ENCODE results near the gene TMEM40.
"Not testable (repeated sequence)": the region's sequence is repeated elsewhere in the genome, so short reads cannot be mapped to it uniquely, and the experiment has no call there.

The TMEM40 gene

DNA sequence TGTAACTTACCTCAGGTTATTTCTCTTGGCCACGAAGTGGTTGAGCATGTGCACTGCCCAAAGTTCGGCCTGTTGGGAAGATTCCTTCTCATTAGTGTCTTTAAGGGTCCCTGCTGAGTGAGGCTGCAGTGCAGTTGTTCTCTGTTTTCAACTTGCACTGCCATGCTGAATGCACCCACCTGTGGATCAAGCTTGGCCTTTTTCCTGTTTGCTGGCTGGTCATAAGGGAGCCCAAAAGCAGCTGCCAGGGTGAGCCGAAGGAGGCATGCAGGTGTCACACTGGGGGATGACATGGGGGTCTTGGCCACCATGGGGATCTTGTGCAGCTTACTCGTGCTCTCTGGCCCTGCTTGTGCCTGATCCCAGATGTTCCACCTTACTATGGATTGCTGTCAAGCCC lies 49.0 kb downstream of the TMEM40 start:
- no peak for DNase-seq

DNA sequence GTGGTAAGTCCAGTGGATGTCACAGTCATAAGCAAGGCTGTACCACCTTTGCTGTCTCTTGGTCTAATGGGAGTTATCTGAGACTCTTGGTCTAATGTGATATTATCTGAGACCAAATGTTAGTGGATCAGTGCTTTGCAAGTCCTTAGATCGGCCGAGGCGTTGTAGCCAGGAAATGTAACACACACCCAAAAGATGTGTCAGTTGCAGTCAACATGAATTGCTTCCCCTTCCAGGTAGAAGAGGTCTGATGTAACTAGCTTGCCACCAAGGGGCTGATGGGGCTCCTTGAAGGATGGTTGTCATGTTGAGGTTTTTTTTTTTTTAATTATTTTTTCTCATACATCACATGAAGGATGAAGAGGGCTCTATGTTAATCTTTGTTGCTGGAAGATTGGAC lies 49.7 kb downstream of the TMEM40 start:
- DNase-seq: no peak

DNA sequence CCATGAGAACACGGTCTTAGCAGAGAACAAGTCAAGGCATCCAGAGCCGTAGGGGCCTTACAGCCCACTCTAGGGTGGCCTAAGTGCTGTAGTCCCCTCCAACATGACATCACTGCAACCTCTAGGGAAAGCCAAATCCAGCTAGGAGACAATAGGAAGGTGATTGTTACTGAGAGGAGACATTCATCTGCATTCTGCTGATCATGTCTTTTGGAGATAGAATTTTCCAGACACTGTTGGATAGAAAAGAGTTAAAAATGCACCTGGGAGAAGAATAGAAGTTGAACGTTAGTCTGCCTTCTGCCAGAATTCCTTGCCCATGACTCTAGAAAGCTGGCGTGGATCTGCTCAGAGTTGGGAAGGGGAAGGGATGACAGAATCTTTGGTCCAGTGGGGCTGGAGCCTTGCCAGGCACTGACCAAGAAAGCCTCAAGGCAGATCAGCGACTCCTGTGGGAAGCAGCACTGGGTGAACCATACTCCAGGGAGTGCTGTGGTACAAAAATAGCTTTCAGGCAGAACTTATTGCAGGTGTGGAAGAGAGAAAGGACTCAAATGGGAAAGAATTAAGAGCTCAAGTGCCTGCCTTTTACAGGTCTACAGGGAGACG lies 50.4 kb downstream of the TMEM40 start:
- no peak for DNase-seq

DNA sequence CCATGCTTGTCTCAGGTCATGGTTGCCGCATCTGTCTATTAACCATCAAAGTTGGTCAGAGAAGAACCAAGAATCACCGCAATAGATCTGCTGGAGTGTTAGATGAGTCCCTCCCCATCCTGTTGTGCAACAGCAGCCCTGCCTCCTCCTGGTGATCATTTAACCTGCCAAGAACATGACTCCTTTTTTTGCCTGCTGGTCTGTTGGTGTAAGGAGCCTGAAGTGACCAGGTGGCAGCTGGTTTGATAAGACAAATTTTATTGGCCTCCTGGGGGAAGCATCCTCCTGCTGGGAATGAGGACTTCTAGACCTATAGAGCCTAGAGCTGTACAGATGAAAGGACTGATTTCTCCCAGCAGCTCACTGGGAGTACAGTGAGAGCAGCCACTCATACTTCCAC lies 51.6 kb downstream of the TMEM40 start:
- no peak for DNase-seq

DNA sequence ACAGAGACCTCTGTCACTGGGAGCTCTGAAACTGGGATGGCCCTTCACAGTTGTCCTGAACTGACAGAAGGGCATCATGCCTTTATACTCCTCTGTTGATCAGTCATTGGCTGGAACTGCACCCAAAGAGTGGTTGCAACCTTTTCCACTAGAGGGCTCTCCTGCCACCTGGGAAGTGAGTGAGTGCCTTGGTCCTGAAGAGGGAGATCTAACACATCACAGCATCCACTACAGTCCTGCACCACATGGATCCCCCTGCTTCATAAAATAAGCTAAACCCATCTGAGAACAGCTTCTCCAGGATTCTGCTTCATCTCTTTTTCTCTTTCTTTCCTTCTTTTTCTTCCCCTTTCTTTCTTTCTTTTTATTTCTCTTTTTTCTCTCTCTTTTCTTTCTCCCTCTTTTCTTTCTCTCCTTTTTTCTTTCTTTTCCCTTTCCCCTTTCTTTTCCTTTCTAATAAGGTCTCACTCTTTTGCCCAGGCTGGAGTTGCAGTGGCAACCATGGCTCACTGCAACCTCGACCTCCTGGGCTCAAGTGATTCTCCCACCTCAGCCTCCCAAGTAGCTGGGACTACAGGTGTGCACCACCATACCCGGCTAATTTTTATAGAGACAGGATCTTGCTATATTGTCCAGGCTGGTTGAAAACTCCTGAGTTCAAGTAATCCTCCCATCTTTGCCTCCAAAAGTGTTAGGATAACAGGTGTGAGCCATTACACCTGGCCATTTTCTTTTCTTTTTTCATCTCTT lies 52.4 kb downstream of the TMEM40 start:
- peak; percentile 24 for DNase-seq

DNA sequence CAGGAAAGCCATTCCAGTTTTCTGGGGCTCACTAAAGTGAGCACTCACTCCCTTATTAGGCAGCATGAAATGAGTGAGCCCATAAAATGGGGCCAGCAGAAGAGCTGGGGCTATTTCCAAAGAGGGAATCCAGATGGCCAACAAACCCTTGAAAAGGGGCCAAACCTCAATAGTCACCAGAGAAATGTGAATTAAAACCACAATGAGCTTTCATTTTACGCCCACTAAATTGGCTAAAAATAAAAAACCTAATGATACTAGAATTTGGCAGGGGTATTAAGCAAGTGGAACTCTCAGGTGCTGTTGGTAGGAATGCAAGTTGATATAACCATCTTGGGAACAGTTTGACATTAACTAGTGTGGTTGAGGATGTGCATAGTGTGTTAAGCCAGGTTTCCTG lies 53.1 kb downstream of the TMEM40 start:
- no peak for DNase-seq

DNA sequence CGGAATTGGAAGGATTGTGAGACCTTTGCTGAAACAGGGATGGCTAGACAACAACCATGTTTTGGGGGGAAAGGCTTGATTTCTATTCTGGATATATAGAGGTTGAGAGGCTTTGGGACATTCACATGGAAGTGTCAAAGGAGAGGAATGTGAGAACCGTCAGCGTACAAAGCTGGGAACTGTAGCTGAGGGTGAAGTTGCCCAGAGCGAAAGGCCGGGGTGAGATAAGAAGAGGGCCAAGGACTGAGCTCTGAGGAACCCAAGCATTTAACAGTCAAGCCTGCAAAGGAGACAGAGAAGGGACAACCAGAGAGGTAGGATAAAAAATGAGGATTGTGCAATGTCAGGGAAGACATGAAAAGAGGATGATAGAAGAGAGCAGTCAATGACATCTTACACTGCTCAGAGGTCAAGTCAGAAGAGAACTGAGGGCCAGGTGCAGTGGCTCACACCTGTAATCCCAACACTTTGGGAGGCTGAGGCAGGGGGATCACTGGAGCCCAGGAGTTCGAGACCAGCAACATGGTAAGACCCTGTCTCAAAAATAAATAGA lies 53.6 kb downstream of the TMEM40 start:
- no peak for DNase-seq

DNA sequence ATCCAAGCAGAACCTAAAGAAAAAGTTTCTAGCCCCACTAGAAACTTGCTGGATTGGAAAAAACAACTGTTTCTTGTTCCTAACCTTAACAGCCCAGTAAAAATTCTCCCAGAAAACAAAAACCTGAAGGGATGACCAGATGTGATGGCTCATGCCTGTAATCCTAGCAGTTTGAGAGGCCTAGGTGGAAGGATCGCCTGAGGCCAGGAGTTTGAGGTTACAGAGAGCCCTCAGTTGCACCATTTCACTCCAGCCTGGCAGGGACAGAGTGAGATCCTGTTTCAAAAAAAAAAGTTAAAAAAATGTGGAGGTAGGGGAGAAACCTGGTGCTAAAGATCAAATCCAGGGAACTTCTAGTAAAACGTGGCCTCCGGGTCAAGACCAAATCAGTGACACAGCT lies 56.6 kb downstream of the TMEM40 start:
- no peak for DNase-seq

DNA sequence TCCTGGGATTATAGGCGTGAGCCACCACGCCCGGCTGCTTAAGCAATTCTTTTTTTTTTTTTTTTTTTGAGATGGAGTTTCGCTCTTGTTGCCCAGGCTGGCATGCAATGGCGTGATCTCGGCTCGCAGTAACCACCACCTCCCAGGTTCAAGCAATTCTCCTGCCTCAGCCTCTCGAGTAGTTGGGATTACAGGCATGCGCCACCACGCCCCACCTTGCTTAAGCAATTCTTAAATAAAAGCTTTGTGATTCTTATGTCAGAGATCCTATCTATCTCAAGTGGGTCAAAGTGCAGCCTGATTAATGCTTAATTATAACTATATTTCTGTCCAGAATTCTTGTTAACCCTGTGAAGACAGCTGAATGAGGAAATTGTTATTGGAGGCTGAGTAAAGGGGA lies 57.5 kb downstream of the TMEM40 start:
- not testable (repeated sequence) for DNase-seq

DNA sequence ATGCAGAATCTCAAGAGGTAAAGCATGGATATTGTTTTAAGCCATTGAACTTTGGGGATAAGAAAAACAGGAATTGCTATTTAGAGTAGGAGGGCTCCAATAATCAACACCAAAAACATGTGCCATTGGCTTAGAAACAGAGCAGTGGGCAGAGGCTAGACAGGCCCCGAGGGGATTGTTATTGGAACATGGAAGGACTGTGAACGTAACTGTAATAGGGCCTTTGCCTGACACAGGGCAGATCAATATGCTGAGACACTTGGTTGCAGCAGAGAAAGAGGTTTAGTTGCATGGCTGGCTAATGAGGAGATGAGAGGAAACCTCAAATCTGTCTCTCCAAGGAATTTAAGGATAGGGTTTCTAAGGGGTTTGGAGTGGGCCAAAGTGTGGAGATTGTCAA lies 58.3 kb downstream of the TMEM40 start:
- DNase-seq: no peak

DNA sequence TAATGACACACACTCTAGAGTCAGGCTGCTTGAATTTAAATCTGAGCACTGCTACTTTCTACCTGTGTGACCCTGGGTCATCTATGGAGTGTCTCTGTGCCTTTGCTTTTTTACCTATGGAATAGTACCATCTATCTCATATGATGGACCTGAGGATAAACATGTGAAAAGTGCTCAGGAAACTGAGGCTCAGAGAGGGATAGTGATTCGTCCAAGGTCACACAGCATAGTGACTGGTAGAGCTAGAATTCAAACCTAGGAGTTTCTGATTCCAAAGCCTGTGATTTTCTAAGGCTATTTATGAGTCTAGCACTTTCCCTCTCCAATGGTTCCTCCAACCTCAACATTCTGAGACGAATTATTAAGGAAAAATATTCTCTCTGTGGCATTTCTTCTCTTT lies 63.1 kb downstream of the TMEM40 start:
- DNase-seq: no peak

DNA sequence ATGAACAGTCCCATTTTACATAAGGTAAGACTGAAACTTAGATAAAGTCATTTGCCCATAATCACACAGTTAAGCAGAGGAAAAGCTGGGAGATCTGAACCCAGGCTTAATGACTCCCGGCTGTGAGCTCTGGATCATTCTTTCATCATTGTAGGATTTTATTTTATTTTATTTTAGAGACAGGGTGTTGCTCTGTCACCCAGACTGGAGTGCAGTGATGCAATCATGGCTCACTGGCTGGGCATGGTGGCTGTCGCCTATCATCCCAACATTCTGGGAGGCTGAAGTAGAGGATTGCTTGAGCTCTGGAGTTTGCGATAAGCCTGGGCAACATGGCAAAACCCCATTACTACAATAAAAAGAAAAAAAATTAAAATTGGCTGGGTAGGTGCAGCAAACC lies 63.9 kb downstream of the TMEM40 start:
- no peak for DNase-seq

DNA sequence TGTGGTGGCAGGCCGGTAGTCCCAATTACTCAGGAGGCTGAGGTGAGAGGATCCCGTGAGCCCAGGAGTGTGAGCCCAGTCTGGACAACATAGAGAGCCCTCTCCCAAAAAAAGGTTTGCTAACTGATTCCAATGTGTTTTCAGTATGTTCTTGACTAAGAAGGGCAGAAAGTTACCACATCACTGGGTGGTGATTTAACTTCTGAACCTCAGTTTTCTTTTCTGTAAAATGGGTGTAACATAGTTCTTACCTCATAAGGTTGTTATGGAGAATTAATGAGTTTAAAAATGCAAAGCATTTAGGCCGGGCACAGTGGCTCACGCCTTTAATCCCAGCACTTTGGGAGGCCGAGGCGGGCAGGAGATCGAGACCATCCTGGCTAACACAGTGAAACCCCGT lies 66.6 kb downstream of the TMEM40 start:
- DNase-seq: no peak

DNA sequence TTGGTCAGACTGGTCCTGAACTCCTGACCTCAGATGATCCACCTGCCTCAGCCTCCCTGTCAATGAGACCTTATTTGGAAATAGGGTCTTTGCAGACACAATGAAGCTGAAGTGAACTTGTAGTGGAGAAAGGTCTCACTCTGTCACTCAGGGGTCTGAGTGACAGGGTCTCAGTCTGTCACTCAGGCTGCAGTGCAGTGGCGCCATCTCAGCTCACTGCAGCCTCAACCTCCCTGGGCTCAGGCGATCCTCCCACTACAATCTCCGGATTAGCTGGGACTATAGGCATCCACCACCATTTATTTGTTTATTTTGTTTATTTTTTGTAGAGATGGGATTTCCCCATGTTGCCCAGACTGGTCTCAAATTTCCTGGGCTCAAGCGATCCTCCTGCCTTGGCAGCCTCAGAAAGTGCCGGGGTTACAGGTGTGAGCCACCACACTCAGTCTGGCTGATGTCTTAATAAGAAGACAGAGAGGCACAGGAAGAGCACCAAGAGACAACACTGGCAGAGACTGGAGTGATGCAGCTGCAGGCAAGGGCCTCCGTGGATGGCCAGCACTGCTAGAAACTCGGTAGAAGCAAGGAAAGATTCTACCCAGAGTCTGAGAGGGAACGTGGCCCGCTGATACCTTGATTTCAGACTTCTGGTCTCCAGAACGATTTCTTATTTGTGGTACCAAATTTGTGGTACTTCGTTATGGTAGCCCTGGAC lies 68.9 kb downstream of the TMEM40 start:
- DNase-seq: no peak

DNA sequence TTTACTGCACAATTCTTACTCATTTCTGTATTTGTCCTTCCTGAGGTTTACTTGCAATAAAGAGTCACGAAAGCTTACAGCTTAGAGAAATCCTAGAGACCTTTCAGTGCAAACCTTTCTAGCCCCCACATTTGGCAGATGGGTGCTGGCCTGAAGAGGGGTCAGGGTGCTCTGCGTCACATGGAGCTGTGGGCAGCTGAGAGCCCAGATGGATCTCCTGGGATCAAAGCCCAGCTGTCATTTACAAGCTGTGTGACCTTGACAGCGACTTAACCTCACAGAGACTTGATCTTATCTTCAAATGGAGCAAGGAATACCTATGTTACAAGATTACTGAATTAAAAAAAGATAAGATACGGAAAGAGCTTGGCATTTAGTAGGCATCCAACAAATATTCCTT lies 71.1 kb downstream of the TMEM40 start:
- no peak for DNase-seq

DNA sequence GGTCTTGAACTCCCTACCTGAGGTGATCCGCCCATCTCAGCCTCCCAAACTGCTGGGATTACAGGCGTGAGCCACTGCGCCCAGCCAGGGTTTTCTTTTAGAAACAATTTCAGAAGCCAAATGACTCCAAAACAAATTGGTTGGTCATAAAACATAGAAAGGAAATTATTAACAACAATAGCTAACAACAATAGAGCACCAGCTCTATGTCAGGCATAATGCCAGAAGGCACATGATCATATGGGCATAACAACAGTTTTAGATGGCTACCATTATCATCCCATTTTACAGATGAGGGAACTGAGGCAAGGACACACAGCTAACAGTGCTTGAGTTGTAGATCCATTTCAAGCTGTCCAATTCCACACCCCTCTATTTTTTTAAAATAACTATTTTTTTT lies 73.0 kb downstream of the TMEM40 start:
- no peak for DNase-seq

Data from NCI-H526 treated with DMSO at 0.1 percent for 48 hours (cell line).